NCI-H82 treated with DMSO at 0.1 percent for 48 hours (cell line): ENCODE measurements around the gene ALDH4A1.
A peak's percentile ranks its signal among the peaks of the same experiment; 100 is the strongest.
"Not testable (repeated sequence)": the region's sequence is repeated elsewhere in the genome, so short reads cannot be mapped to it uniquely, and the experiment has no call there.

Experiments used
- DNase-seq: peaks from one replicate; lab custom pipeline; 2025; ENCODE audit not compliant: unreplicated experiment; lab: John Stamatoyannopoulos, UW

ALDH4A1 gene

DNA sequence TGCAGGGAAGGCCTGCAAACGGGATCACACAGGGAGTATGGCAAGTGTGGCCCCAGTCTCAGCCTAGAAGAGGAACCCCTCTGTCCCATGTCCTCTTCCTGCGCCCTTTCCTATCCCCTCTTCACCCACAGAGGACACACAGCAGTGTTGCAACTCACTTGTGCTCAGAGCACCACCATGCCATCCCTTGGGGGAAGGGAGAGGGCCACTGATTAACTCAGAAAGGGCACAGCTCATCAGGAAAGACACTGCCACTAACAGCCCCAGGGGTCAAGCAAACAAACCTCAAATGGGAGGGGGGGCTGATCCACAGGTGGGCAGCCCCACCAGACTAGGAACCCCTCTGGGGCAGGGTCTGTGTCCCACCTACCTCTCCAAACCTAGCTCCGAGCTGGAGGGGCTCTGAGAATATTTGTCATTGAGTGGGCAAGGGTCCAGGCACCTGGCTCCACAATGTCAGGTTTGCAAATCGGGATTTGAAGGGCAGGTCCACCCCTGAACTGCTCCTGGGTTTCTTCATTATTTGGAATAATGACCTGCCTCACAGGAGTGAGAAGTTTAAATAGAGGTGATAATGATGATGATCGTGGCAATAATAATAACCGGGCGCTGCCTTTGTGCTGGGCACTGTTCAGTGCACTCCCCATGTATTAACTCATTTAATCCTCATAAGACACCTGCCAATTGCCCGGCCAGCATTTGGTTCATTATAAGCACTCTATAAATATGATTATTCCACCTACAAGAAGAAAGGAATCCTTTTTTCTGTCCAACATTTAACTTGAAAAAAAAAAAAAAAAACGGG lies 1.0 kb downstream of the ALDH4A1 start:
- no peak for DNase-seq

DNA sequence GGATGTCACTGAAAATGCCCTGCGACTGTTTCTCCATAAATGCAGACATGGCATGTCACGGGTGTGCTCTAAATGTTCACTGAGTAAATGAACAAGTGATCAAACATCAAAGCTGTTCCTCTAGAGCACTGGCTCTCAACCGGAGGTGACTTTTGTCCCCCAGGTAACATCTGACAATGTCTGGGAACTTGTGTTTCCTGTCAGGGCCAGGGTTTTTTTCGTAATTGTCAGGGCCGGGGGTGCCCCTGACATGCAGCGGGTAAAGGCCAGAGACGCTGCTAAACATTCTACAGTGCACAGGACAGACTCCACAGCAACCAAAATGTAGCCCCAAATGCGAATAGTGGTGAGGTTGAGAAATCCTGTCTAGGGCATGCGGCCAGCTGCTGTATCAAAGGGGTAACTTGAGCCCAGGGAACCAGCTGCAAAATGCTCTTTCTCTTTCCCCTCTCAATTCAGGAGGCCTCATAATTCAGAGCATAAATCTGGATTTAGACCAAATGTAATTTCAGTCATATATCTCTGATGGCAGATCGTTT lies 2.0 kb downstream of the ALDH4A1 start:
- no peak for DNase-seq

- DNase-seq: no peak
Observed at GRCh38 chr1:18899363-18900049, 2.8 kb downstream of the ALDH4A1 start.

- no peak for DNase-seq
Observed at GRCh38 chr1:18898567-18898966, 3.8 kb downstream of the ALDH4A1 start.

- no peak for DNase-seq
Observed at GRCh38 chr1:18895317-18895716, 7.0 kb downstream of the ALDH4A1 start.

DNA sequence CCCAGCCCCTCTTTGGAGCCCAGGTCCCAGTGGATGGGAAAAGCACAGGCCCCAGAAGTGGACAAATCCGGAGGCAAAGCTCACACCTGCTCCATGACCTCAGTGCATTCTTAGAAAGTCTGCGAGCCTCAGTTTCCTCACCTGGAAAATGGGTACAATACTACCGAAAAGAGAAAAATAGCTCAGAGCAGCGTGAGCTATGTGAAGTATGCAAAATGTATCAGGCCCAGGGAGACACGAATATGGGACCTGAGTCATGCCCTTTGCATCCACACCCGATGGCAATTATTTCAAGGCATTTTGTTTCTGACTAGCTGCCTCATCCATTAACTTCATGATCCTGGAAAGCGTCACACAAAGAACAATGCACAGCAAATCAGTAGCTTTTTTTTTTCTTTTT lies 9.2 kb downstream of the ALDH4A1 start:
- DNase-seq: no peak

GRCh38 chr1:18891858-18892257 lies 10.5 kb downstream of the ALDH4A1 start:
- DNase-seq: not testable (repeated sequence)

GRCh38 chr1:18891426-18891780 lies 11.0 kb downstream of the ALDH4A1 start:
- no peak for DNase-seq

DNA sequence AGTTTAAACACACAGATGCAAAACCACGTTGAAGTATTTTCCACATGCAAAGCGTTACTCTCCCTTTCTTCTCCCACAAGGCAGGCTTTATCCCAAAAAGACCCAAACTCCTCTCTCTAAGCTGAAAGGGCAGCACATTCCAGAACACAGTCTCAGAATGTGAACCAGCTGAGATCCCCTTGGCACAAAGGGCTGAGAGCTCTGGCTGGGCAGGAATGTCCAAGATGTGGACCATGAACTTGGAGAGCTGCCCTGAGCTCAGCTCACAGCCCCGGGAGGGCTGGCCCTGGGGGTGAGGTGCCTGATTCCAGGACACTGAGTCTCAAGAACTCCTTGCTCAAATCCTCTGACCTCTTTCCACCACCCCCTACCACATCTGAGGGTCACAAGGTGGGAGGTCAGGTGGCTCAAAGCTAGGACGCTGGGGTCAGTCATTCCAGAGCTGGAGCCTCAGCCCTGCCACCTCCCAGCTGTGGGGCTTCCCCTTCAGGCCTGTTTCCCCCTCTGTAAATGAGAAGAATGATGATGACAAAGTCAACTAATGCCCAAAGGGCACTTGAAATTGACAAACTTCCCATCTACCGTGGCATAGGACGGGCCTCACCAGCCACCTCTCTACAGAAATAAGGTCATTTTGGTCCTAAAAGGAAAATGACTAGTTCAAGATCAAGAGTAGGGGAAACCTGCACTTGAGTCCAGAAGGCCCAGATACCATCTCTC lies 11.5 kb downstream of the ALDH4A1 start:
- DNase-seq: no peak

DNA sequence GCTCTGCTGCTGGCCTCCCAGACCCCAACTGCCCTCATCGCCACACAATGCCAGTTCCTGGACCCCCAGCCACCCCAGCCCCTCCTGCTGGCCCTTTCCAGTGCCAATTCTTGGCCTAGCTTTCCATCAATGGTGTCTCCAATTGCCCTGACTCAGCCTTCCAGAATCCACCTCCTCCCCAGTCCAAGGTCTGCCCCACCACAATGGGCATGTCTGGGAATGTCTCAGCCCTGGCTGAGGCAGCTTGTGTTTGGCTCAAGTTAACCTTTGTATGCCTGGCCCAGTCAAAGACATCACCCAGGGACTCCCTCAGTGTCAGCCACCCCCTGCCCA lies 16.4 kb downstream of the ALDH4A1 start:
- no peak for DNase-seq

- DNase-seq: no peak
Observed at GRCh38 chr1:18885311-18886002, 16.9 kb downstream of the ALDH4A1 start.

DNA sequence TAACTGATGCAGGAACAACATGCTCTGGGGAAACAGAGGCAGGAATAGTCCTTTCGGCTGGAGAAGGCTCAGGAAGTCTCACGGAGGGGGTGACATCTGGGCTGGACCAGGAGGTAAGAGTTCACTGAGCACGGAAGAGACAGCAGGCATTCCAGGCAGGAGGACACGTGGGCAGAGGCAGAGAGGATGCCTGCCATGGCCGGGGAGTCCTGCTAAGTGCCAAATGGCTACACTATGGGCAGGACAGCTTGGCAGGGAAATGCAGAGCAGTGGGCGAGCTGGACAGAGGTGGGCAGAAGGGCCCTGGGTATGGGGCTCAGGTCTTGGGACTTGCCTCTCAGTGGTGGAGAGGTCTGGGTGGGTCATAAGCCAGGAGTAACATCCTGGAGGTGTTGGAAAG lies 17.6 kb downstream of the ALDH4A1 start:
- DNase-seq: no peak

DNA sequence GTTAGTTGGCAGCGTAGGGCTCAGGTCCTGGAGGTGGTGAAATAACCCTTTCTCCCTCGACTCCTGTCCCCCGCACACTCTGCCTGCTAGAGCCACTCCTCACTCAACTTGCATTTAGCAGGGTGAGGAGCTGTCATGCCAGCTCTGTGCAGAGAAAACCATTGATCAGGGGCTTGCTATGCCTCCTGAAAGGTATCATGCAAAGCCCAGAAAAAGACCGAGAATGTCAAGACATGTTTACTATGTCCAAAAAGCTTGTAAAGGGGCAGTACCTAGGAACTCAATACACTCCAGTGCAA lies 18.0 kb downstream of the ALDH4A1 start:
- DNase-seq: no peak

DNA sequence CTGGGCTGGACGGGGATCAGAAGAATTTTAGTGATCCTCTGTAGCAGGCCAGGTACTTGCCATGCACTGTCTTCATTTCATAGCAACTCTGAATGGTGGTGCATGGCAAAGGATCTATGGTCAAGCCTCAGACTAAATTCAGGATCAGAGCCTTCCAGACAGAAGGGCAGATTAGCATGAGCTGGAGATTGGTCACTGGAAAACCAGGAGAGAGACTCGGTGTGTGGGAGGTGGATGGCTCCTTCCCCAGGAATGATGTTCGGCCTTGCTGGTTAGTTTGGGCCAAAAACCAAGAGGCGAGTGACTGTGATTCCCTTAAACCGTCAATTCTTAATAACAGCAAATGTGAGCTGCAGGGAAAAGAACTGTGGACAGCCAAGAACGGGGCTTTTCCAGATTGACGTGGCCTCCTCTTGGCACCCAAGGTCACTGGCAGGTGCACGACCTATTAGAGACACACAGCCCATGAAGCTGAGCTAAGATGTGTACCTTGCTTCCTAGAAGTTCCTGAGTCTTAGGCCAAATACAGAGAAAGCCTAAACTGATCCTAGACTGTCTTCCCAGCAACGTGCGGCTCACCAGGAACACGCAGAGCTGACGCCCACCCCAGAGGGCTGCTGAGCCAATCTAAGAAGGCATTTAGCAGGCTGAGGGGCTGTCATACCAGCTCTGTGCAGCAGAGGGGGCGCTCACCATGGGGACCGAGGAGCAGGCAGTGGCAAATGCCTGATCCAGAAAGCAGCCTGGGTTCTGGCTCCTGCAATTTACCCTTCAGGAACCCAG lies 18.5 kb downstream of the ALDH4A1 start:
- DNase-seq: peak; percentile 26

DNA sequence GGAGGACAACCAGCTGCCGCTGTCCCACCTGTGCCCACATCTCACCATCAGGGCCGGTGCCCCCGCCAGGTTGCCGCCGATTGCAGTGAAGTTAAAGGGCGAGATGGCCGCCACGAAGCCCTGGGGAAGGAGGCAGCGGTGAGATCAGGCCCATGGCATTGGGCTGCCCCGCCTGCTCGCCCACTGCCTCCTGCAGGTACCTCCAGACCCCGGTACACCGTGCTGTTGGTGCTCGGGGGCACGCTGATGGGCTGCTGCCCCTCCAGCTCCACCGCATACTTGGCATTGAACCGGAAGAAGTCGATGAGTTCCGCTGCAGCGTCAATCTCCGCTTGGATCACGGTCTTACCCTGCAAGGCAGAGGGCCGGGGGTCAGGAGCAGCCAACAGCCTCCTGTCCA lies 19.3 kb downstream of the ALDH4A1 start:
- no peak for DNase-seq

GRCh38 chr1:18882486-18882885 lies 19.9 kb downstream of the ALDH4A1 start:
- DNase-seq: no peak

- DNase-seq: no peak
Observed at GRCh38 chr1:18881642-18882431, 20.5 kb downstream of the ALDH4A1 start.

DNA sequence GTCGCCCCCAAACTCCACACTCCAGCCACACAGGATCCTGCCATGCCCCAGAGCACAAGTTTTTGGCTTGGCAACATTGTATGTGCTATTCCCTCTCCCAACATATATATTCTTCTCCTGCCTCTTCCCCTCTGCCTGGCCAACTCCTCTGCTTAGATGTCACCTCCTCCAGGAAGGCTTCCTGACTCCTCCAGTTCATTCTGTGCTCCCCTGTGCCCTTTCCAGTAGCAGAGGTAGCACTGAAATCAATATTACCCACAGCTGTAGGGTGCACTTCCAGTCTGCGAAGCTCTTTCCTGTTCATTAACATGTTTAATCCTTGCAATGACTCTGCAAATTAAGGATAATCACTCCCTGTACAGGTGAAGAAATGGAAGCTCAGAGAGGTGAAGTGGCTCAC lies 21.2 kb downstream of the ALDH4A1 start:
- no peak for DNase-seq

DNA sequence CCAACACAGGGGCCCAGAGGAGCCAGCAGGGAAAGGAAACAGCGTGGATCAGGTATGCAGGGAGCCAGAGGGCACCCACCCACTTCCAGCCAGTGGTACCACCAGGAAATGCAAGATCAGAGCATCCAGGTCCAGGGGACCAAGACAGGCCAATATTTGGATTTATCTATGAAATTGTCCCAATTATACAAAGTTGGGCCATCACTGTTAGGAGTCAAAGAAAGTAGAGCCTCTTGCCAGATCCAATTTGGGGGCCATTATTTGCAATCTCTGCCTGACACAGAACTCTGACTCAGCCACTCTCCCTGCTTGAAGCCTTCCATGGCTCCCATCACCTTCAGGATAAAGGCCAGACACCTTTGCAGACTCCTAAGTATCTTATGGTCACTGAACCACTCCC lies 21.8 kb downstream of the ALDH4A1 start:
- no peak for DNase-seq

GRCh38 chr1:18879791-18880309 lies 22.5 kb downstream of the ALDH4A1 start:
- DNase-seq: peak; percentile 78
